ENCODE data around the gene IPCEF1. TPM values are rescaled to one million over a fixed set of nuclear protein-coding genes. Genes with fewer than 3 reads are reported as not detected.

IPCEF1 gene
- total and polyA plus RNA-seq, 2 of the 8 experiments (the other 6 are each of a cell fraction or from before 2014, with no cell fraction given): 0.41 to 0.78 TPM

DNA sequence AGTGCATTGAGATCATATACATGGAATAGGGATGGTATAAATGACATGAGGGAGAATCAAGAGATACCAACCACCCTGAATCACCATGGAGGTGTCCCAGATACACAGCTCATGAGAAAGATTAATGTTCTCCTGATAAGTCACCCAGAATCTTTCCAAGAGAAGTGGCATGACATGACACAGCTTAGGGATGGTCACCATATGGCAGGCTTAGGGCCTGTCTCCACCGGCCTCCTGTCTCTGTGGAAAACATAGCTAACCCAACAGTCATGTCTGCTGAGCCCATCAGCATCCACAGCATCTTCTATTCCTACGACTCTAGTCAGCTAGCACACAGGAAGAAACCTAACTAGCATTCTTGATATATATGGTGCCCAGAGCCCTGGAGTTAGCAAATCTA, 133.3 kb downstream of the IPCEF1 start:
- no peak overlapping the region for H3K23ac ChIP-seq (ENCODE audit: insufficient read length)
- no peak overlapping the region for H3K27ac ChIP-seq (ENCODE audit: low read depth, low read length)
- no peaks in the 10 kb centered on the region for H3K36me3 ChIP-seq (ENCODE audit: control insufficient read depth in 2 of 4, insufficient read depth in 4 of 4, low read length in 3 of 4)
- H3K79me1 ChIP-seq (ENCODE audit: low read depth, low read length): no peaks in the 10 kb centered on the region
- no peak overlapping the region for H2BK15ac ChIP-seq (ENCODE audit: low read length)
- no peak overlapping the region for H4K5ac ChIP-seq (ENCODE audit: insufficient read length, low read depth, low read length)
- no peak for DNase-seq (ENCODE audit: low read depth in 1 of 2, low spot score in 2 of 2)
- no peak overlapping the region for H2BK12ac ChIP-seq (ENCODE audit: low read depth, low read length)
- H2BK120ac ChIP-seq (replicated peaks; ENCODE audit: low read depth, low read length): no peak overlapping the region
- H4K8ac ChIP-seq (ENCODE audit: extremely low read depth, insufficient read depth, low read length): no peak overlapping the region
- H2BK20ac ChIP-seq (ENCODE audit: low read length): no peak overlapping the region
- H3K23me2 ChIP-seq (ENCODE audit: low read depth, low read length): no peaks in the 10 kb centered on the region
- H2AK5ac ChIP-seq (ENCODE audit: low read depth, low read length): no peak overlapping the region
- no peaks in the 10 kb centered on the region for H4K20me1 ChIP-seq (replicated peaks in 1 of 2; ENCODE audit: control insufficient read depth in 1 of 2, insufficient read depth in 2 of 2, low read length in 2 of 2)
- H3K4ac ChIP-seq (replicated peaks; ENCODE audit: insufficient read length, low read depth, low read length): no peak overlapping the region
- ChIA-PET CTCF (ENCODE audit: partially characterized antibody) (interaction anchor here (0.5 to 1.5 kb wide), 4 partner anchors 10 to 148 kb away, joined by 3 to 4 read pairs (median 4); no protein-coding TSS in a partner anchor), POLR2A (ENCODE audit: partially characterized antibody) (interaction anchor here (1.0 kb wide), 1 partner anchor 139 kb away, joined by 3 read pairs; no protein-coding TSS in a partner anchor)
- H3K9me3 ChIP-seq (ENCODE audit: insufficient read depth in 2 of 2, low read depth in 1 of 2, low read length in 1 of 2): no peaks in the 10 kb centered on the region
- no peak overlapping the region for H3K18ac ChIP-seq (ENCODE audit: extremely low read depth, low read length)
- H3K14ac ChIP-seq (ENCODE audit: insufficient read length): no peak overlapping the region
- H3K4me2 ChIP-seq (ENCODE audit: insufficient read depth in 1 of 2, low read depth in 2 of 2, low read length in 2 of 2): no peak overlapping the region
- peaks cover 0 to 5% (median 3%) of the 10 kb centered on the region in 4 experiments; a peak in 2 of 7 replicates for H3K4me1 ChIP-seq (replicated peaks in 1 of 4; ENCODE audit: control insufficient read depth in 3 of 4, insufficient read depth in 4 of 4, low read length in 3 of 4)
- H3K27me3 ChIP-seq (replicated peaks in 1 of 4; ENCODE audit: control insufficient read depth in 3 of 4, extremely low read depth in 1 of 4, insufficient read depth in 3 of 4, low read length in 3 of 4): no peaks in the 10 kb centered on the region
- no peak overlapping the region for H3K4me3 ChIP-seq (ENCODE audit: extremely low read depth in 1 of 4, insufficient read depth in 2 of 4, low read depth in 3 of 4, low read length in 4 of 4)
- H3K9ac ChIP-seq (replicated peaks in 1 of 4; ENCODE audit: extremely low read depth in 1 of 4, low read depth in 3 of 4, low read length in 3 of 4): no peak overlapping the region
- 91% methylated on average over 2 of the region's 2 CpGs; no CpG with 5 or more reads in 1 of the 2 experiments for WGBS, 2 experiments (ENCODE audit: extremely low coverage in 1 of 2, insufficient coverage in 1 of 2, insufficient read length in 1 of 2, insufficient replicate concordance in 2 of 2, low coverage in 1 of 2, low lambda C conversion rate in 2 of 2, missing lambda C conversion rate in 1 of 2)
- H2BK5ac ChIP-seq (ENCODE audit: low read depth, low read length): no peak overlapping the region
- H2AFZ ChIP-seq (ENCODE audit: low read length): no peak overlapping the region
- FAIRE-seq: no peak
- no peak overlapping the region for H3K56ac ChIP-seq (replicated peaks; ENCODE audit: insufficient read length, low read depth, low read length)
- no peak overlapping the region for H4K91ac ChIP-seq (replicated peaks; ENCODE audit: insufficient read length, low read length)
- no peaks in the 10 kb centered on the region for H3K79me2 ChIP-seq (ENCODE audit: control insufficient read depth in 1 of 2, insufficient read depth in 2 of 2, low read length in 2 of 2)
- TF ChIP-seq, protein P1, sequence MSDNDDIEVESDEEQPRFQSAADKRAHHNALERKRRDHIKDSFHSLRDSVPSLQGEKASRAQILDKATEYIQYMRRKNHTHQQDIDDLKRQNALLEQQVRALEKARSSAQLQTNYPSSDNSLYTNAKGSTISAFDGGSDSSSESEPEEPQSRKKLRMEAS (IDR thresholded peaks at IDR 0.05): no peak
- no peak for TF ChIP-seq MAFK (IDR thresholded peaks at IDR 0.05; ENCODE audit: low read depth, low read length)
- no peak for TF ChIP-seq CHD1 (IDR thresholded peaks at IDR 0.05; ENCODE audit: low read depth, low read length)
- no peak for TF ChIP-seq SIX5 (IDR thresholded peaks at IDR 0.05; ENCODE audit: low read depth, low read length)
- TF ChIP-seq, protein P2, sequence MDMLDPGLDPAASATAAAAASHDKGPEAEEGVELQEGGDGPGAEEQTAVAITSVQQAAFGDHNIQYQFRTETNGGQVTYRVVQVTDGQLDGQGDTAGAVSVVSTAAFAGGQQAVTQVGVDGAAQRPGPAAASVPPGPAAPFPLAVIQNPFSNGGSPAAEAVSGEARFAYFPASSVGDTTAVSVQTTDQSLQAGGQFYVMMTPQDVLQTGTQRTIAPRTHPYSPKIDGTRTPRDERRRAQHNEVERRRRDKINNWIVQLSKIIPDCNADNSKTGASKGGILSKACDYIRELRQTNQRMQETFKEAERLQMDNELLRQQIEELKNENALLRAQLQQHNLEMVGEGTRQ (IDR thresholded peaks at IDR 0.05; ENCODE audit: low read length): no peak
- no peak for TF ChIP-seq RBBP5 (IDR thresholded peaks at IDR 0.05; ENCODE audit: borderline replicate concordance, low read depth, low read length)
- TF ChIP-seq HDAC2 (IDR thresholded peaks at IDR 0.05; ENCODE audit: borderline replicate concordance in 1 of 2, low read depth in 2 of 2, low read length in 2 of 2): no peak
- TF ChIP-seq NANOG (IDR thresholded peaks at IDR 0.05; ENCODE audit: insufficient read depth, low read depth, low read length, poor library complexity, severe bottlenecking): no peak
- no peak for TF ChIP-seq POU5F1 (IDR thresholded peaks at IDR 0.05; ENCODE audit: low read depth, low read length)
- no peak for TF ChIP-seq SRF (IDR thresholded peaks at IDR 0.05; ENCODE audit: low read depth, low read length)
- TF ChIP-seq CREB1 (IDR thresholded peaks at IDR 0.05): no peak
- TF ChIP-seq TEAD4 (IDR thresholded peaks at IDR 0.05; ENCODE audit: low read depth, low read length): no peak
- TF ChIP-seq, protein P3, sequence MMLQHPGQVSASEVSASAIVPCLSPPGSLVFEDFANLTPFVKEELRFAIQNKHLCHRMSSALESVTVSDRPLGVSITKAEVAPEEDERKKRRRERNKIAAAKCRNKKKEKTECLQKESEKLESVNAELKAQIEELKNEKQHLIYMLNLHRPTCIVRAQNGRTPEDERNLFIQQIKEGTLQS (IDR thresholded peaks at IDR 0.05; ENCODE audit: insufficient read depth, low read depth, low read length): no peak
